Muscle layer of duodenum (tissue), 2 donors: ENCODE data around the gene KHDC4.

Source experiments
- H3K27ac ChIP-seq: one replicate; pipeline ENCODE4 v1.7.0; 2013; ENCODE audit warnings: mild to moderate bottlenecking, low read length
- H3K27me3 ChIP-seq: one replicate; pipeline ENCODE4 v1.7.0; 2013; ENCODE audit warnings: low read depth, mild to moderate bottlenecking, control low read depth, low read length
- H3K36me3 ChIP-seq, 2 donors: one replicate each; pipeline ENCODE4 v1.7.0; 2013; ENCODE audit warnings: low read length in 2 of 2, control low read depth in 1 of 2, mild to moderate bottlenecking in 1 of 2; ENCODE audit not compliant: insufficient read depth in 2 of 2, control insufficient read depth in 1 of 2
- H3K4me1 ChIP-seq, 2 donors: one replicate each; pipeline ENCODE4 v1.7.0; 2013; ENCODE audit warnings: low read length in 2 of 2, mild to moderate bottlenecking in 2 of 2, control low read depth in 1 of 2, moderate library complexity in 1 of 2; ENCODE audit not compliant: insufficient read depth in 2 of 2, control insufficient read depth in 1 of 2
- H3K4me3 ChIP-seq, 2 donors: one replicate each; pipeline ENCODE4 v1.7.0; 2013; ENCODE audit warnings: low read length in 2 of 2, low read depth in 1 of 2, mild to moderate bottlenecking in 1 of 2
- H3K9me3 ChIP-seq, 2 donors: one replicate each; pipeline ENCODE4 v1.7.0; 2013; ENCODE audit warnings: low read length in 2 of 2, control low read depth in 1 of 2, mild to moderate bottlenecking in 1 of 2; ENCODE audit not compliant: control insufficient read depth in 1 of 2
- donor health status: healthy.

The KHDC4 gene

GRCh38 chr1:155951753-155952504 lies 17.7 kb upstream of the KHDC4 start:
- Histone ChIP-seq H3K9me3 (no peaks in the 10 kb centered on the region), H3K27me3 (no peaks in the 10 kb centered on the region), H3K36me3 (peaks cover 50 to 80% of the 10 kb centered on the region in 2 donors), H3K4me1 (no peaks in the 10 kb centered on the region), H3K27ac (no peak overlapping the region), H3K4me3 (no peak overlapping the region)

GRCh38 chr1:155950829-155951228 lies 16.6 kb upstream of the KHDC4 start:
- no peak overlapping the region for H3K4me3 ChIP-seq
- H3K27me3 ChIP-seq = no peaks in the 10 kb centered on the region
- H3K36me3 ChIP-seq = peaks cover 58 to 72% of the 10 kb centered on the region in 2 donors
- H3K9me3 ChIP-seq = no peaks in the 10 kb centered on the region
- no peak overlapping the region for H3K27ac ChIP-seq
- peaks cover 0 to 6% of the 10 kb centered on the region in 2 donors for H3K4me1 ChIP-seq

DNA sequence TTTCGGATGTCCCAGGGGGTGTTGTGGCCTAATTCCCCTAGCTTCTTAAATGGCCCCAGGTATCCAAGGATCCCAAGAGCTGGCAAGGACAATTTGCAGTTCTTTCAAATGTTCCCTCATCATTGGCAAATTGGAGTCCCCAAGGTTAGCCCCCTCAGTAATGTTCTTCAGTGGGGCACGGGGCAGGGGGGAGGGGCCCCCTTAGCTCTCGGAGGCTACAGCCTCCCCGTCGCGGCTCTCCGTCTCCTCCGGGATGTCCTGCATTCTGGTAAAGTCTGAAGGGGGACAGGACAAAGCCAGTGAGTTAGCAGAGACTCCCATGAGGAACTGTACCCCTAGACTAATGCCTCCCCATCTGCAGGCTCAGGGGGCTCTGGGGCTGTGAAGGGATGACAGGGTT lies 13.5 kb upstream of the KHDC4 start:
- peaks cover 7 to 13% of the 10 kb centered on the region in 2 donors for H3K4me1 ChIP-seq
- no peaks in the 10 kb centered on the region for H3K27me3 ChIP-seq
- no peak overlapping the region for H3K4me3 ChIP-seq
- peaks cover 46 to 49% of the 10 kb centered on the region in 2 donors for H3K36me3 ChIP-seq
- no peaks in the 10 kb centered on the region for H3K9me3 ChIP-seq
- H3K27ac ChIP-seq = no peak overlapping the region

DNA sequence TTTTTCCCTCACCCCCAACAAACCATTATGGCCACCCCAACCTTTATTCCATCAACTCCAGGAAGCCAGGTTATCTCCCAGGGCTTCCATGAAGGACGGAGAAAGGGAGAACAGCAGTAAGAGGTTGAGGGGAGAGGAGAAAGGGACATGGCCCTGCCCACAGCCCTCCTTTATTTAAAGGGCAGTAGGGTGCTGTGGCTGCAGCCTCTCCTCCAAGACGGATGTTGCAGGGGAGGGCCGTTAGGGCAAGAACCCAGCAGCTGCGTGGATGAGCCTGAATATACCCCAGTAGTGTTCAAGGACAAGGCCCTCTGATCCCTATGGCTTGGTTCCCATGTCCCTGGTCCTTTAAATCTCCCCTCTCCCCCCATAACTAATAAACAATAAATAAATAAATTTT lies 13.1 kb upstream of the KHDC4 start:
- Histone ChIP-seq H3K27me3 (no peaks in the 10 kb centered on the region), H3K27ac (no peak overlapping the region), H3K4me3 (no peak overlapping the region), H3K9me3 (no peaks in the 10 kb centered on the region), H3K4me1 (peaks cover 7 to 13% of the 10 kb centered on the region in 2 donors), H3K36me3 (peaks cover 42 to 44% of the 10 kb centered on the region in 2 donors)

DNA sequence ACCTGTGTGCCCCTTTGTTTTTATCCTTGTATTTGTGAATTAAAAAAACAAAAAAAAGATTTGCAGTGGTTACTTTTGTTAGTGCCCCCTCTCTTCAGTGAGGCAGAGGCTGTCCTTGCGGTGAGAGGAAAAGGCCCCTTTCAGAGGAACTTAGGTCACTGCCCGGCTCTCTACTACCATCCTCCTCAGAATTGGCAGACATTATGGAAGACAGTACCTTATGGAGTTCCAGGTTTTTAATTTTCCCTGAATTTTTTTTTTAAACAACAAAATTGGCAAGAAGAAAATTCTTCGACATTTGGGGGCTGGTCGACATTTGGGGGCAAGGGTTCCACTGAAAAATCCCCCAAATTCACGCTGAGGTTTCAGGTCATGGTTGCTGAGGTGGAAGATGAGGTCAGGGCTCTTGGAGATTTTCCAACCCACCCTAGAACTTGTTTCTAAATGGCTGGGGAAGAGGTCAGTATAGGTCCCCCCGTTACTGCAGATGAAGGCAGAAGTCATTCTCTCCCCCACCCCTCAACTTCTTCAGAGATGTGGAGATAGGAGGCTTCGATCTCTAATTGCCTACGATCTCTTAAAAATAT lies 12.5 kb upstream of the KHDC4 start:
- Histone ChIP-seq H3K27ac (no peak overlapping the region), H3K36me3 (peaks cover 36 to 39% of the 10 kb centered on the region in 2 donors), H3K4me3 (no peak overlapping the region), H3K4me1 (peaks cover 7 to 13% of the 10 kb centered on the region in 2 donors), H3K27me3 (no peaks in the 10 kb centered on the region), H3K9me3 (no peaks in the 10 kb centered on the region)

DNA sequence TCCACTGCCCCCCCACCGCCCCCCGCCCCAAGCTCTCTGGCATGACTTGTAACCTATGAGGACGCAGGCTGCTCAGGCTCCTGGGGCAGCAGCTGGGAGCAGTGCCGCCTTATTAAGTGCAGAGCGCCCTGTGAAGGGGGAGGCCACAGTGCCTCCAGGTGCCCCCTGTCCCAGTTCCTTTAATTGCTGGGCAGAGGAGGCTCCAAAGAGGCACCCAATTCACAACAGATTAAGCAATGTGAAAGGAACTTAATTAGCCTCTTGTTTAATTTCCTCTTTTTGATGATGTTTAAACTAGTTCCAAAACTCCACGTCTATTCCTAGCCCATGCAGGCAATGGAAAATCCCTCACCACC lies 10.2 kb upstream of the KHDC4 start:
- H3K4me3 ChIP-seq = no peak overlapping the region
- H3K27ac ChIP-seq = peak overlapping the region; percentile 2
- H3K27me3 ChIP-seq = no peaks in the 10 kb centered on the region
- H3K9me3 ChIP-seq = no peaks in the 10 kb centered on the region
- peaks cover 18 to 20% of the 10 kb centered on the region in 2 donors for H3K36me3 ChIP-seq
- H3K4me1 ChIP-seq = peaks cover 14 to 25% of the 10 kb centered on the region in 2 donors

GRCh38 chr1:155942578-155943141 lies 8.4 kb upstream of the KHDC4 start:
- Histone ChIP-seq H3K4me1 (peaks cover 22 to 29% of the 10 kb centered on the region in 2 donors), H3K27me3 (no peaks in the 10 kb centered on the region), H3K36me3 (peaks cover 9 to 14% of the 10 kb centered on the region in 2 donors), H3K27ac (peak overlapping the region; percentile 36), H3K9me3 (no peaks in the 10 kb centered on the region), H3K4me3 (no peak overlapping the region)

GRCh38 chr1:155941845-155942531 lies 7.8 kb upstream of the KHDC4 start:
- H3K4me1 ChIP-seq = peaks cover 22 to 29% of the 10 kb centered on the region in 2 donors

DNA sequence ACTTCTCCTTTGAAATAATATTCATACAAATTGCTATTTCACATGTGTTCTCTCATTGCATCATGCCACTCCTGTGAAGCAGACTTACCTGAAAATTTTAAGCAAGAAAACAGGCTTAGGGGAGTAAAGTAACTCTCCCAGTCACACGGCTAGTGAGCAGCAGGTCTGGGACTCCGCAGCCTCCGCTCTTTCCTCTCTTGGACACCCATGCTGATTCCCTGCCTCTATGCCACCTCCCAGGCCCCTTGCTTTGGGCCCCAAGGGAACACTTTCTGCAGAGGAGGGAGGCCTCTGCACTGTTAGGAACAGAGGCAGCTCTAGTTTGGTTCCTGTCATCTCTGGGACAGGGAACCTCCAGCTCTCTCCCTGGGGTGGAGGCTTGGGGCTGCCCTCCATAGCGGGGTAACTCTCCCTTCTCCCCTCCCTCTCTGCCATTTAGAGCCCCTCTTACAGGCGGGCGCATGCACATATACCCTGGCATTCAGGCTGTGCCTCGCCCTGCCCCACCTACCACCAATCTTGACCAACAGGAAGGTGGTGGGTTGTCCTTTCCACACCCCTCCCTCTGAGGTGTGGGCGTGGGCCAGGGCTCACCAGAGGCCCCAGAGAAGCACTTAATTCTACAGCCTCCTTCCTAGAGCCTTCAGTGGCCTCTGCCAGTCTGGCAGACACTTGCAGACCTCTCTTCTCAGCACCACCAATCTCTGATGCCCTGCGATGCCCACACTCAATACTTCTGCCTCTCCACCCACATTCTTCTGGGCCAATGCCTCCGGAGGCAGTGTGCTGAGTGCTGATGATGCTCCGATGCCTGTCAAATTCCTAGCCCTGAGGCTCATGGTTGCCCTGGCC lies 7.0 kb upstream of the KHDC4 start, which contains the start of gene RXFP4:
TSS of gene RXFP4 (plus strand) at position 646 of the 852 bp plus-strand sequence. CDS start at position 718, 72 bp downstream.
- Histone ChIP-seq H3K4me1 (peaks cover 22 to 27% of the 10 kb centered on the region in 2 donors), H3K36me3 (peaks cover 0 to under 1% of the 10 kb centered on the region in 2 donors), H3K27me3 (no peaks in the 10 kb centered on the region), H3K27ac (peak within 1 kb of the TSS; percentile 90), H3K4me3 (peak within 1 kb of the TSS in 1 of 2 donors; percentile 26), H3K9me3 (no peaks in the 10 kb centered on the region)

More at GRCh38 chr1:155941845-155942531, 7.8 kb upstream of the KHDC4 start:
- peak overlapping the region in 1 of 2 donors; percentile 26 for H3K4me3 ChIP-seq
- H3K27ac ChIP-seq = peak overlapping the region; percentile 90
- peaks cover 2 to 8% of the 10 kb centered on the region in 2 donors for H3K36me3 ChIP-seq
- H3K9me3 ChIP-seq = no peaks in the 10 kb centered on the region
- no peaks in the 10 kb centered on the region for H3K27me3 ChIP-seq

GRCh38 chr1:155940482-155940992 lies 6.3 kb upstream of the KHDC4 start:
- Histone ChIP-seq H3K36me3 (no peaks in the 10 kb centered on the region), H3K9me3 (no peaks in the 10 kb centered on the region), H3K27me3 (no peaks in the 10 kb centered on the region), H3K4me1 (peaks cover 22% of the 10 kb centered on the region in 2 donors), H3K4me3 (peak overlapping the region in 1 of 2 donors; percentile 16), H3K27ac (peak overlapping the region; percentile 90)
